GM19455 (cell line): ENCODE measurements around the gene PLA2G2F.

Source experiments
- ATAC-seq: cut with Tn5 transposase; IDR thresholded peaks from one replicate; pipeline ENCODE4 v1.9.1; 2021; ENCODE audit not compliant: unreplicated experiment

The PLA2G2F gene

DNA sequence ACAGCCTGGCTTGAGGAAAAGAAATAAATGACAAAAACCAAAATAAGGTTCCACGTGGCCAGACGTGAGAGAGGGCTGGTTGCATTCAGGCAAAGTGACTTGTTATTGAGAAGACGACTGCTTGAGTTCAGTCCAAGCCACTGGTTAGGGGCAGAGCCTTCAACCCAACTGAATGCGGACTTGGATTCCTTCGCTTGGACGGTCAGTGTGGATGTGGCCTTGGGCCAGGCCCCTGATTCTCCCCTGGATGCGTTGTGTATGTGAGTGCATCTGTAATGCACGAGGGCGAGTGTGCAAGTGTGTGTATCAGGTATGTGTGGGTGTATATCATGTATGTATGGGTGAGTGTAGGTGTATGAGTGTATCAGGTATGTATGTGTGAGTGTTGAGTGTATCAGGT lies 1.9 kb downstream of the PLA2G2F start:
- no peak for ATAC-seq

DNA sequence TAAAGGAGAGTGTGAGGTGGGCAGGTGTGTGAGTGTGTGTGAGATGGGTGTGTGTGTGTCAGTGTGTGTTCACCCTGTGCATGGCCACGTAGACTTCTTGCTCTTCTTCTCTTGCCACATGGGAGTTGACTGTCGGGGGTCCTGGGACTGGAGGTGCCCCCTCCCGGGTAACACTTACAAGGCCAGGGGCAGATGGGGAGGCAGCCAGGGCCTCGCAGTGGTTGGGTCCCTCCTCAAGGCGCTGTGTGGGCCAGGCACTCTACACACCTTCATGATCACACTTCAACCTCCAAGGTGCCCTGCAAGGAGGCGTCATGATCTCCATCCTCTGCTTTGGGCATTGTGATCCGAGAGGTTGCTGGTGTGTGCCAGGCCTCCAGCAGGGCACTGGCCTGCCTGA lies 2.3 kb downstream of the PLA2G2F start:
- no peak for ATAC-seq

DNA sequence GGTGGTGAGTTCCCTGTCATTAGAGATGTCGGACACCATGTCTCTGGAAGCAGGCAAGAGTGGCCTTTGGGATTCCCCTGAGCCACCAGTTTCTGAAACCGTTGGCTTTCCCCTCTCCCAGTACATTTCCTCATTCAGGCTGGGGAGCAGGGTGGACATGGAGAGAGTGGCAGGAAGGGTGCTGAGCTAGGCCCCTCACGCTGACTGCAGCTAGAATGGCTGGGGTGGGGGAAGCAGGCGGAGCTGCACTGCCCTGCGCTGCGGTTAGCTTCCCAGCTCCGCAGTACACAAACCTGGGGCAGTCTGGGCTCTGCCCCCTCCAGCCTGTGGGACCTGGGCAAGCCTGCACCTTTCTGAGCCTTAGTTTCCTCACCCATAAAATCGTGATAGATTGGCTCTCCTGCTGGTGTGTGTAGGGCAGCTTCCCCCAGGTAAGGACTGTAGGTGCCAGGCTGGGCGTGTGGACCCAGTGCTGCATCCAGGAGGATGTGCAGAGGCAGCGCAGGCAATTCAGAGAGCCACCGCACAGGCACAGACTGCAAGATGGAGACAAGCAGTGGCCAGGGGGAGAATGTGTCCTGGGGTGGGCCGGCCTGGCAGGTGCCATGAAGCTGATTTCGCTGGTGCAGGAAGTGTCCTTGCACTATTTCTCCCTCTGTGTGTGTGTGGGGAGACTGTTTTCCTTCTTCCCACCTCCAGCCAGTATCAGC lies 3.0 kb downstream of the PLA2G2F start:
- no peak for ATAC-seq

DNA sequence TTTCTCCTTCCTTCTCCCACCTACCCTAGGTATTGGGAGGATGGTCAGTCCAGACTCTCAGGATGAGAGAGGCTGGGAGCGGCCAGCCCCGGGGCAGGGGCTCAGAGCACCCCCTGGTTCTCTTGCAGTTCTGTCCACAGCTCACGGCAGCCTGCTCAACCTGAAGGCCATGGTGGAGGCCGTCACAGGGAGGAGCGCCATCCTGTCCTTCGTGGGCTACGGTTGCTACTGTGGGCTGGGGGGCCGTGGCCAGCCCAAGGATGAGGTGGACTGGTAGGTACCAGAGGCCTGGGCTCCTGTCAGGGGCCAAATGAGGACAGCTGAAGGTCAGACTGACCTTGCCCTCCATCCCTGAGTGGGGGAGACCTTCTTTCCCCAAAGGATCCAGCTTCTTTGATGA lies 4.2 kb downstream of the PLA2G2F start:
- no peak for ATAC-seq

DNA sequence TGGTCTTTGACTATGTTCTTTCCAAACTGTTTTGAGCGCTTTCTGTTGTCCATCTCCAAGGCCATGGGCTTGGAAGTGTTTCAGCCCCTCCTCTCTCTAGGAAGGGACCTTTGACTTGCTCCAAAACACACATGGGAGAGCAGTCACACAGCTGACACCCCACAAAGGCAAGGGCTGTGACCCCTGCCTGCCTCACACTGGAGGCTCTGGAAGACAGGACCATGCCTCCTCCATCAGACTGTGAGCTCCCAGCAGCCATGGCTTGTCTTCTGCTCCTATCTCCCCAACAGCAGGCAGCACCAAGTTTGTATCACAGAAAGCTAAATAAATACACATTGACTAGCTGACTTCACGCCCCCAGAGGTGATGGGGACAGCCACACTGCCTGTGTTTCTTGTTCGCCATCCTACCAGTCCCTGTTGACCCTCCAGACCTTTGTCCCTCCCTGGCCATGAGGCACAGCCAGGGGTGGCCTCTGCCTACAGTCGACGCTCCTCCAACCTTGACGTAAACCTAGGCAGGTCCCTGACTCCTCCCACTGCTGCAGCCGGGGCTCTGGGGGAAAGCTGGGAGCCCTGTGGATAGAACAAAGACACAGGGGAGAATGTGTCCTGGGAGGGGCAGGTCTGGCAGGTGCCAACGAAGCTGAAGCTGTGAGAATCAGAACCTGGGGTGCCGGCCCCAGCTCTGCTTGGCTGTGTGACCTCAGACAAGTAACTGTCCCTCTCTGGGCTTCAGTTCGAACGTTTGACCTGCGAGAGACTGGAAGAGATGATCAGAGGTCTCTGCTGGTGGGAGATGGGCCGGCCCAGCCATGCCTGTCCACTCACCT lies 4.8 kb downstream of the PLA2G2F start:
- ATAC-seq: no peak

DNA sequence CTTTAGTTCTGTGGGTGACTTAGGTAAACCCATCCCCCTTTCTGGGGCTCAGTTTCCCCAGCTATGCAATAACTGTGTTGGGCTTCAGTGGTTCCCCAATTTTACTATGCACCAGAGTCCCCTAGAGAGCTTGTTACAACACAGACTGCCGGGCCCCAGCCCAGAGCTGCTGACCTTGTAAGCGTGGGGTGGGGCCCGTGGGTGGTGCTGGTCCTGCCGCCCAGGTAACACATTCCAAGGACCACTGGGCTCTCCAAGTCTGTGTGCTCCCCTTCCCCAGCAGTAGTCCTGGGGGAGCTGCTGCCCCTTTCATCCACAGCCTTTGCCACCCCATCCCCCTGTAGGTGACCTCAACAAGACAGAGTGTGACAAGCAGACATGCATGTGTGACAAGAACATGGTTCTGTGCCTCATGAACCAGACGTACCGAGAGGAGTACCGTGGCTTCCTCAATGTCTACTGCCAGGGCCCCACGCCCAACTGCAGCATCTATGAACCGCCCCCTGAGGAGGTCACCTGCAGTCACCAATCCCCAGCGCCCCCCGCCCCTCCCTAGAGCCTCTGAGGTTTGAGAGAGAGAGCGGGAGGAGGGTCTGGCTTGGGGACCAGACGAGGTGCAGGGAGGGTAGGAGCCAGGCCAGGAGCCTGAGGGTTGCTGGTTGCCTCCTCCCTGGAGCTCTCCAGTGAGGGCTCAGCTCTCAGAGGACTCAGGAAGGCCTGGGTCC lies 8.9 kb downstream of the PLA2G2F start:
- no peak for ATAC-seq

DNA sequence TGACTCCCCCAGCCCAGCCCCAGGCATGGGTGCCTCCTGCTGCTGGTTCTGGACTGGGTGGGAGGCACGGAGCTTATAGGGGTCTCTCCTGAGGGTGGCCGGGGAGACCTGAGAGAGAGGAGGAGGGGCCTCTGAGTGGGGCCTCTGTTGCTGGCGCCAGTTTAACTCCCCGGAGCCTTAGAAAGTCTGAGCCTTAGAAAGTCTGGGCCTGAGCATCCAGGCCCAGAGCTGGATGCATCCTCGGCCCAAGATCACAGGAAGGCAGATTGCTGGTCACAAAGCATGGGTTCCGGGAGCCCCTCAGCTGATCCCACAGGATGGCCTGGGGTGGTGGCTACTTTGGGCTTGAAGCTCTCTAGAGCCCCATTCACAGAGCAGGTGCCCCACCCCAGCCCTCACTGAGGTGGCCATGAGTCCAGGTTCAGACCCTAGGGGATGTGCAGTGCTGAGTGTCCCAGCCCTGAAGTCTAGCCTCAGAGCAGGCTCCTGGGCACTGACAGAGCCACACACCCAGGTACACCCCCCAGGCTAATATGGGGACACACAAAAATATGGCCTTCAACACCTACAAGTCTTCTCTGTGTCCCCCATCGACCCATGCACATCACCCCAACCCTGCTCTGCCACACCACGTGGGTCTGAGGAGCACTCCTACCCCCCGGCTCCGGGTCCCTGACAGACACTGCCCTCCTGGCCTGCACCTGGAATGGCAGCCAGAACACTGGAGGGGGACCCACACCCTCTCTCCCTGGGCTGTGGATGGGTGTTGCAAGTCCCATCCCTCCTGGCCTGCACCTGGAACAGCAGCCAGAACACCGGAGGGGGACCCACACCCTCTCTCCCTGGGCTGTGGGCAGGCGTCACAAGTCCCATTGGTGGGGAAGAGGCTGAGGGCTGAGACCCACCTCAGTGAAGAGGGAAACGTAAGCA lies 9.7 kb downstream of the PLA2G2F start:
- ATAC-seq: no peak

DNA sequence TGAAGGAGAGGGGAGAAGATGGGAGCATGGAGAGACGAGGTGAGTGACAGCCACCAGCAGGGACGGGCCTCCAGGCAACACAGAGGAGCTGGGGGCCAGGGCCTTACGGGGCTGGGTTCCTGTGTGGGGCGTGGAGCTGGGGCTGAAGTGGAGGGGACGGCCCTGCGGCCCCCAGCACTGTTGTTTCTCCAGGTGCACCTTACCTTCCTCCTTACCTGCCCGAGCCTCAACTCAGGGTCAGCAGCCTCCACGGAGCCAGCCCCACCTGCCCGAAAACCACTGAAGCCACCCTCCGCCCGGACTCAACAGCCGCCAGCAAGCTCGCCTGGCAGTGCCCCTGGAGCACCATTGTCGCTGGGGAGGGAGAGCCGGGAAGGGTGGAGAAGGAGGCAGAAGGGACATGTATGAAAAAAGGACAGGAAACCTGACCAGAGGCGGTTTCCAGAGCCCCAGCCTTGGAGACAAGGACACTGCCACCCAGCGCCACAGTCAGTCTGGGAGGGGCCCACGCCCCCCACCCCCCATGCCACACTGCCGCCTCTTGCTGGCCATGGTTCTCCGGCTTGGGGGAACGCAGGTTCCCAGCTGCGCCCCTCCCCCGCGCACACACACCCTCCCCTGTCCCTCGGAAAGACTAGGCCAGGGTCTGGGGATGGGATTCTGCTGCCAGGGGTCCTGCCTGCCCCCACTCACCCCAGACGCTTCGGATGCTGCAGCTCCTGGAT lies 10.6 kb downstream of the PLA2G2F start:
- no peak for ATAC-seq

DNA sequence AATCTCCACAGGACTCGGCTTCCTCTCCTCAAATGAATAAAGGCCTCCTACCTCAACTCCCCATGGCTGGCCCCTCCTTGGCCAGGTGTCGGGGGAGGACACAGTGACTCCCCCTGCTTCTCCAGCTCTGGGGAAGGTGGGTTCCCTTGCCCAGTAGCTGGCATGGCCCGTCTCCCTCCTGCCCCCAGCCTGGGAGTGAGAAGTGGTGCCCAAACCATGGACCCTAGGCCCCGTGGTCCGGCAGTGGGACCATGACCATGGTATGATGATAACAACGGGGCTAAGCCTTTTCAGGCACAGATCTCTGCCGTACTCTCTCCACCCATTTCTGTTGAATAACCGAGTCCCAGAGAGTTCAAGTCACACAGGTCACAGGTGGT lies 11.2 kb downstream of the PLA2G2F start:
- ATAC-seq: no peak

DNA sequence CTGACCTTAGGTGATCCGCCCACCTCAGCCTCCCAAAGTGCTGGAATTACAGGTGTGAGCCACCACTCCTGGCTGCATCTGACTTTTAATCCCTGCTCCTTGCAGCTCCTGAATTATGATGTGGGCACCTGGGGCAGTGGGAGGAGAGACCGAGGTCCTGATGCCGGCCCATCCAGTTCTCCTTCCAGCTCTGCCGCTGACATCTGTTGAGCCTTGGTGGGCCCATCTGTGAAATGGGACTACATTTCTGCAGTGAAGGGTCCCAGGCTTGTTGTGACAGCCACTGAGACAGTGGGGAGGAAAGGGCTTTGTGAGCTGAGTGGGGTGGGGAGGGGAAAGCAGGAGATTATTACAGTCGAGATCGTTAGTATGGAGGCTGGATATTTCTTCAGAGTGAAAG lies 11.8 kb downstream of the PLA2G2F start:
- ATAC-seq: no peak

DNA sequence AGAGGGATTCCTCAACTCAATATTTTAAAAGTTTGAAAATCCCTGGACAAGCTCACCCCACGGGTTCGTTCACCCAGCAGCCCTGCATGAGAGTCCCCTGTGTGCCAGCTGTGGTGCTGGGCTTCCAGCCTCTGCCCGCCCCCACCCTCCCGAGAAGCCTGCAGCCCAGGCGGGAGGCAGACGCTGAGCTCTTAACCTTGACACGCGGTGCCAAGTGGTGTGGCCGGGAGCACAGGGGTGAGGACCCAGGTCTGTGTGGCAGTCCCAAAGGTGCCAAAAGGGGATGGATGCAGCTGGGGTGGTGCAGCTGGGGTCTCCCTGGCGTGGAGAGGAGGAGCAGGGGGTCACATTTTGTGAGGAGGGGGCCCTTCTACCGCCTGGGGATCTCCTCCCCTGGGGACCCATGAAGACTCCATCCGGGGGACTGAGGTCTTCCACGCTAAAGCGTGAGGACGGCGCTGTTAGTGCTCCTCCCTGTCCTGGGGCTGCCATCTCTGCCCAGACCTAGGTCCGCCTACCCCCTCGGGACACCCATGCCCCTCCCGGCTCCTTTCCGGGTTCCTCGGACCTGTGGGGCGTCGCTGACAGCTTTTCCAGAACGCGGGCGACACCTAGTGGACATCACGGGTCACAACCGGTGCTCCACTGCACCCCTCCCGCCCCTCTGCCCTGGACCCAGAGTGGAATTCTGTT lies 12.9 kb downstream of the PLA2G2F start:
- ATAC-seq: no peak

DNA sequence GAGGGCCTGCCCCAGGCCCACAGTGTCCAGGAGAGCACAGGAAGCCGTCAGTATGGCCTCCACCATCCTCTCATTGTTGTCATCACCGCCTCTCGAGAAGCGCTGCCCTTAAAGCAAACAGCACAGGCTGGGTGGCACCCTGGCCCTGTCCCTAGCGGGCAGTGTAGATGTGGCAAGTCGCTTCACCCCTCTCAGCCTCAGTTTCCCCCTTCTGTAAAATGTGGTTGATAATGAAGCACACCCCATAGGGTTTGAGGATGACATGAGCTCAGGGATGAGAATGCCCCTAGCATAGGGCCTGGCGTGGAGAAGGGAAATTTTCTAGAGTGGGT lies 13.4 kb downstream of the PLA2G2F start:
- ATAC-seq: no peak

DNA sequence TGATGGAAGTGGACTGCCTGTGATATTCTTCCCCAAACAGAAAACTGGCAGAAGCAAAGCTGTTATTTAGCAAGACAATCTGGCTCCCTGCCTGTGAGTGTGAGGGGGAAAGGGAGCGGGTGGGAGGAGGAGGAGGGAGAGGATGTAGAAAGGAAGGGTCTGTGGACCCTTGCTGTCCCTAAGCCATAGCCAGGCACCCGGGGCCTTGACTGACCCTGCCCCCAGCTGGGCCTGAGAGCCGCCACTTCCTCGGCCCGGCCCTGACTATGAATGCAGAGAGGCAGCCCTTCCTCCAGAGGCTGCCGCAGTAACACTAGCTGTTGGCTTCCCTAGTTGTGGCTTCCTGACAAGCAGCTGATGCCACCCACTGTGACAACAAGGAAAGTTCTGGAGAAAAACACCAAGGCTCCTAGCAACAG lies 13.9 kb downstream of the PLA2G2F start:
- no peak for ATAC-seq

DNA sequence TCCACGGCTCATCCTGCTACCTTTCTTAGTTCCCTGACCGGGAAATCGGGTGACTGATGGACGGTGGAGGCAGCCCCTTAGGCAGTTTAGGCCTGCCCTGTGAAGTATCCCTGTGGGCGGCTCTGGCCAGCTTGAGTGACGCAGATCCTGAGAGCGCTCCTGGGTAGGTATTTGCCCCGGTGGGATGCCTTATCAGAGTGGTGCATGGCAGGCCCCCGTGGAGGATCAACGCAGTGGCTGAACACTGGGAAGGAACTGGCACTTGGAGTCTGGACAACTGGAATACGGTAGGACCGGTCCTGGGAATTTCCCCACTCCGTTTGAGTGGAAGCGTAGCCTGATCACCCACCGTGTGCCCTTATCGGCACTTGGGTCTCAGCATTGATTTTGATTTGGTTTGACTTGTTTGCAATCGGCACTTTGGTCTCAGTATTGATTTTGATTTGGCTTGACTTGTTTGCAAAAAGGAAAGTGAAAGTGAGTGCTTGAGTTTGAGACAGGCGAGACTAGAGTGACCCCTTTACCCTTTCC lies 15.2 kb downstream of the PLA2G2F start:
- no peak for ATAC-seq

DNA sequence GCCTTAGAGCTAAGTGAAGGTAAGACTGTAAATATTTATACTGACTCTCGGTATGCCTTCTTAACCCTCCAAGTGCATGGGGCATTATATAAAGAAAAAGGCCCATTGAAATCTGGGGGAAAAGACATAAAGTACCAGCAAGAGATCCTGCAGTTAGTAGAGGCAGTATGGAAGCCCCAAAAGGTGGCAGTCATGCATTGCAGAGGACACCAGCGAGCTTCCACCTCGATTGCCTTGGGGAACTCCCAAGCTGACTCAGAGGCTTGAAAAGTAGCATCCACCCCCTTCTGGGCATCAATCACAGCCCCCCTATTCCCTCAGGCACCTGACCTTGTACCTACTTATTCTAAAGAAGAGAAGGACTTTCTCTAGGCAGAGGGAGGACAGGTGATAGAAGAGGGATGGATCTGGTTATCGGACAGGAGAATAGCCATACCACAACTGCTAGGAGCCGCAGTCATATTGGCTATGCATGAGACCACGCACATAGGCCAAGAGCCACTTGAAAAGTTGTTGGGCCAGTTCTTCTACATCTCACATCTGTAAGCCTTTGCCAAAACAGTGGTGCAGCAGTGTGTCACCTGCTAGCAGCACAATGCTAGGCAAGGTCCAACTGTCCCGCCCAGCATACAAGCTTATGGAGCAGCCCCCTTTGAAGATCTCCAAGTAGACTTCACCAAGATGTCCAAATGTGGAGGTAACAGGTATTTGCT lies 19.4 kb downstream of the PLA2G2F start:
- no peak for ATAC-seq

DNA sequence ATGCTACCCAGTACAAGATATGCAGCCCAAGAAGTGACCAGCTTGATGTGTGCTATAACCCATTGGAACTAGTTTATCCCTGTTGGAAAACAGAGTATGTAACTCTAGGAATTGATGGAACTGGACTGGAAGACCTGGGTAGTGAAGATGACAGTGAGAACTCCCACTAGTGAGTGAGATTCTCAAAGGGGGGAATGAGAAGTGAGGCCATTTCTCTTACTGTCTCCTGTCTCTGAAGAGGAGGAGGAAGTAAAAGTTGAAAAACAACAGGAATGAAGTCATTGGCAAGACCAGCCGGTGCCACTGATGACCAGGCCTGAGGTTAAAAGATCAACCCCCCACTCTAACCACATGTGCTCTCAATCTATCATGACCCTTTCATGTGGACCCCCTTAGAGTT lies 20.9 kb downstream of the PLA2G2F start:
- no peak for ATAC-seq

DNA sequence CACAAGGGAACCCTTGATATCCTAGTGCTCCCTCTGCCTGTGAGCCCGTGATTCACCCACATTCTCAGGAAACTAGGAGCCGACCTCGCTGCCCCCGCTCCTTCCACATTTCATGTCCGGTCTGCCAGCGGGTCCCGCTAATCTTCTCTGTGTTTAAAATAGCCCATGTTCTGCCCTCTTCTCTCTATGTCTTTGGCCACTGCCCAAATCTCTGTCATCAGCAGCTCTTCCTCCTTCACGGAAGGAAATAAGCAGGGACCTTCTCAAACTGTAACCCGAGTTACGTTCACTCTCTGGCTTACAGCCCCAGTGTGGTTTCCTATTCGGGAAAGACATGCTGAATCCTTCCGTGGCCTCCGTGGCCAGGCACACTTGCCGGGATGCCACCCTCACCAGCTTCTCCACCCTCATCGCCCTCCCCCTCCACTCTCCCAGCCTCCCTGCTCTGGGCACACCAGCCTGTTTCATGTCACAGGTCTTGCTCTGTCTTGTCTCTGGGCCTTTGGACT lies 25.6 kb downstream of the PLA2G2F start:
- ATAC-seq: no peak

DNA sequence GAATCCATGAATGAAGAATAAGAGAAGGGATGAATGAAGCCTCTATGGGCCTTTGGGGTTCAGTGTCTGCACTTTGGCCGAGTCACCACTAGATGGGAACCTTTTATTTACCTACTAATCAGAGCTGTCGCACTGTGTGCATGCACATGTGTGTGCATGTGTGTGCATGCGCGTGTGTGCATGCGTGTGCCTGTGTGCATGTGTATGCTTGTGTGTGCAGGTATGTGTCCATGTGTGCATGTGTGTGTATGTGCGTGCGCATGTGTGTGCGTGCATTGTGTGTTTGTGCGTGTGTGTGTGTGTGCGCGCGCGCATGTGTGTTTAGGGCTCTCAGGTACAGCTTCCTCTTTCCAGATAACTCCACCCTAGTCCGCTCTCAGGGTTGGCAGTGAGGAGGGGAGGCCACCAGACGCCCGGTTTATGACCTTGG lies 26.4 kb downstream of the PLA2G2F start:
- ATAC-seq: no peak

DNA sequence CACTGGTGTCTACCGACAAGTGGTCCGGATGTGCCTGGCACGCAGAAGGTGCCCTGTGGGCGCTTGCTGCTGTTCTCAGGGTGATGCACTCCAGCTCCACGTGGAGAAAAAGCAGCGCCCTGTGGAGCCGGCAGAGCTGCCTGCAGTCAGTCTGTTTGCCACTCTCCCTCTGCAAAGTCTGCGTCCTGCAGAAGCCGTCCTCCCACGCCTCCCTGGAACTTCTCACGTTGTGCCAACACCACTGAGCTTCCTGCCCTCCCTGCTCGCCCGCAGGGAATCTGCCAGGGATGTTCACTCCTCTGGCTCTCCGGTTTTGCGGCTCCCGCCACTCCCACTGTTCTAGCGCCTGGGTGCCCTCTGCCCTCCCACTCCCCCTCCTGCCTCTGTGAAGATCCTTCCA lies 26.9 kb downstream of the PLA2G2F start:
- ATAC-seq: no peak
